Measurements from ENCODE around the gene ACTR6.

GRCh38 chr12:100221523-100221922 is 20.9 kb downstream of the ACTR6 start:
- TF ChIP-seq CTCF (IDR thresholded peaks at IDR 0.05) (no peak), POLR2A (IDR thresholded peaks at IDR 0.05) (no peak)
